GM18526 (cell line): ENCODE results near the gene EML4.

ENCODE experiments used
- POLR2A ChIP-seq: IDR thresholded peaks from 3 replicates; pipeline ENCODE4 v1.6.1; 2011; ENCODE audit not compliant: insufficient read length; ENCODE audit errors: extremely low read depth

EML4 gene

DNA sequence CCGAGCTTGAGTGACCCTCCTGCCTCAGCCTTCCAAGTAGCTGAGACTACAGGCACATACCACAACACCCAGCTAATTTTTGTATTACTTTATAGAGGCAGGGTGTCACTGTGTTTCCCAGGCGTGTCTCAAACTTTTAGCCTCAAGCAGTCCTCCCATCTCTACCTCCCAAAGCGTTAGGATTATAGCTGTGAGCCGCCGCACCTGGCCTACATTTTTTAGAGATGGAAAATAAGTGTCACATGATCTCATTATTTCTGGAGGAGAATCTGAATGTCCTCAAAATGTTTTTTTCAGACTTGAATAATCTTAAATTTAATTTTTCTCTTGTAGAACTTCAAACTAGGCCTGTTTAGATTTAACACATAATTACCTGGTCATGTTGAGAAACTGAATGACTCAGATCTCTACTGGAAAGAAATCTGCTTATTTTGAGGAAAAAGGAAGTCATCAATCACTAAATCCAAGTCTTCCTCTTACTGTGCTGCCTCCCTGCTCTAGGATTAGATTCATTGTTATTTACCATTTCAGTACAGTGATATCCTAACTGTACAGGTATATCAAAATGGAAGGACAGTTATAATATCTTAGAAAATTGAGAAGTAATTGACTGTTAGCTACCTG is 99.5 kb downstream of the EML4 start:
- TF ChIP-seq POLR2A: no peak

- TF ChIP-seq POLR2A: no peak
These were observed 101.6 kb downstream of the EML4 start for GRCh38 chr2:42270757-42271156.

DNA sequence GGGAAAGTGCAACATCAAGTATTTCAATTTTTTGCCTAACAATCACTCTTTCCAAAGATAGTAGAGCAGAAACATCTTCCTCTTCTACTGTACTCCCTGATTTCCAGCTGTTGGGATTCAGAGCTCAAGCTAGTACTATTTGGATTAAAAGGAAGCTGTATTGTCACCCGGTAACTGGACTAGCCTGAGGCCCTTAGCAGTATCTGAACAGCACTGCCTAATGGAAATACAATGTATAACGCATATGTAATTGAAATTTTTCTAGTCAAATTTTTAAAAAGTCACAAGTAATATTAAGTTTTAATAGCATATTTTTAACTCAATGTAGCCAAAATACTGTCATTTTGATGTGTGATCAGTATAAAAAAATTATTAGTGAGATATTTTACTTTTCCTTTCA is 105.7 kb downstream of the EML4 start:
- no peak for TF ChIP-seq POLR2A

GRCh38 chr2:42281416-42282081 is 112.4 kb downstream of the EML4 start:
- TF ChIP-seq POLR2A: no peak

DNA sequence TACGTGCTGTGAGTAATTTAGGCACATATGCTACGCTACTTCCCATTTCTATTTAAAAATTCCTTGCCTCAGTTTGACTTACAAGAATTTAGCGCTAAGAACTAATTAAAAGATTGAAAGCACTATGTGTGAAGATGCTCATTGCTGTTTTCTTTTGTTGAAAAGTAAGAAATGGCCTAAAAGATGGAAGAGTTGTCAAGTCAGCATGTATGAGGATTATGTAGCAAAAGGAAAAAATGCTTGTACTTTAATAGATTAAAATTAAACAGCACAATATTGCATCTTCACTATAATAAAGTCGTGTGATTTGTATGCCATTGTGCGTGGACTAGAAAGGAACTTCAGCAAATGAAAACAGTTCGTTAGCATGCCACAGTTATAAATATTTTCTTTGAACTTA is 114.9 kb downstream of the EML4 start:
- no peak for TF ChIP-seq POLR2A

DNA sequence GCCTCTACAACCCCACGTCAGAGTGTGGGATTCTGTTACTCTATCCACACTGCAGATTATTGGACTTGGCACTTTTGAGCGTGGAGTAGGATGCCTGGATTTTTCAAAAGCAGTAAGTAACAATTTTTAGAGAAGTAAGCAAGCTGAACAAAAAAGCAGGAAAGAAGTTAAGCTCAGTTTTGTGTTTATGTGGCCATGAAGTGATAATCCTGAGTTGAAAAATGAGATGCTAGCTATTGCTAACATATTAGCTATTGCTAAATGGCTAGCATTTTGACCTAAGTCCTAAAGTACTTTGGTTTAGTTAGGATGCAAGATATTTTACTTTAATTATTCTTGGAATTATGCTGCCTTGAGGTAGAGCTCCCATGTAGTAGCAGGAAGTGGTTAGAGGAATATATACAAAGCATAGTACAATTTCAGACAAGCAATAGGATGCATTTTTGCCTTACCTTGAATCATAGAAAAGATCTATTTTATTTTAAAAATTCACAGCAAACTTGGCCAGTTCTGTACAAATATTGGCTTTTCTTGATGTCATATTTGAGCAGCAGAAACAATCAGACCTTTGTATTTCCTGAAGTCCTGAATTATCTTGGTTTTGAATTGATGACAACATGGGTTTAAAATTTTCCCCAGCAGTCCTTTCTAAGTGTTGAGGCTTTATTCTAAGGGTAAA is 117.3 kb downstream of the EML4 start:
- TF ChIP-seq POLR2A: no peak

- no peak for TF ChIP-seq POLR2A
These were observed 119.7 kb downstream of the EML4 start for GRCh38 chr2:42288811-42289210.

DNA sequence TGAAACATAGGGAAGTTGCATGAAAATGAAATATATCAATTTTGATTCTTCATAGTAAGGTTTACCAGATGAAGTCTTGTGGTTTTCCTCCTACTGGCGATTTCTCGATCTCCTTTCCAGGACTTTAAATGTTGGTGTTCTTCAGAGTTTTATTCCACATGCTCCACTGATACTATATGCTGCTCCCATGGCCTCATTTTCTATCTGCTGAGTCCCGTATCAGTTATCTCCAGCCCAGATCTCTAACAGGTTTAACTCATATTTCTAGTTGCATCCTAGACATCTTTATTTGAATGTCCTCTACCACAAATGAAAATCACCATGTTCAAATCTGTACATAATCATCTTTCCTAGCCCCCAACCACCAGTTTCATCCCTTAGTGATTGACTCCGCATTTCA is 120.1 kb downstream of the EML4 start:
- TF ChIP-seq POLR2A: no peak

DNA sequence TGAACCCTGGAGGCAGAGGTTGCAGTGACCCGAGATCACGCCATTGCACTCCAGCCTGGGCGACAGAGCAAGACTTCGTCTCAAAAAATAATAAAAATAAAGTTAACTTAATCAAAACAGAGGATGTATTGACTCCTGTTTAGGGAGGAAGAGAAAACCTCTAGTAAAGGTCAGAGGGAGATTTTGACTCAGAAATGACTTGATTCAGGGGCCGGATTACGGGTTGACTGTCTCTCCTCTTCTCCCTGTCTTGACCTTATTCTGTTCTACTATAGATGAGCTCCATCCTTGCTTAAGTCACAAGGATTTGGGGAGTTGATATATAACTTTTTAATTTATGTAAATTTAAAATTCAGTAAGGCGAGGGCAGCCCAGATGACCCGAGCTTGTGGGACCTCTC is 120.9 kb downstream of the EML4 start:
- TF ChIP-seq POLR2A: no peak

- no peak for TF ChIP-seq POLR2A
These were observed 123.9 kb downstream of the EML4 start for GRCh38 chr2:42293019-42293418.

- no peak for TF ChIP-seq POLR2A
These were observed 127.1 kb downstream of the EML4 start for GRCh38 chr2:42296226-42296625.

DNA sequence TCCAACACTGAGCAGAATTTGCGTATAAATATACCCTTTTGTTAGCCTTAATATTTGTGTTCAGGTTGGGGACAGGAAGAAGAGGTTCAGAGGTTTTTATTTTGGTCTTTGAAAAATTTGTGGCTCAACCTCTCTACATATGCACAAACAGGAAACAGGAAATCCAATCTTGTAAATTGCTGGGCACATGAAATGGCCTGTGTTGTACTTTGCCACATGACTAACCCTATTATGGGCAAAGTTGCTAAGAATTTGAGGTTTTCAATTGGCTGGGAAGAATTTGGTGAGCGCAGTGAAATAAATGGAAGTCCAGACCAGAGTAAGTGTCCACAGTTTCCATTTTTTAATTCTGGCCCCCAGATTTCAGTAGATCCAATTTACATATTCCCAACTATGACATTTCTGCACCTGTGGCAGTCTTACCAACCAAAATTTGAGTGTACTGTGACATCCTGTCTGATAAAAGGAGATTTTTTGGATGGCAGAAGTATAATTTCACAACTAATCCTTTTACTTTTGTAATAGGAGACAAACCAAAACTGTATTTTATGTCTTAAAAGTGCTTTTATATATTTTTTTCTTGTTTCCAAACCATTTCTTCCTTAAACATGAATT is 128.3 kb downstream of the EML4 start:
- no peak for TF ChIP-seq POLR2A

- TF ChIP-seq POLR2A: no peak
These were observed 129.0 kb downstream of the EML4 start for GRCh38 chr2:42298132-42298531.

GRCh38 chr2:42298996-42299754 is 130.0 kb downstream of the EML4 start:
- no peak for TF ChIP-seq POLR2A

DNA sequence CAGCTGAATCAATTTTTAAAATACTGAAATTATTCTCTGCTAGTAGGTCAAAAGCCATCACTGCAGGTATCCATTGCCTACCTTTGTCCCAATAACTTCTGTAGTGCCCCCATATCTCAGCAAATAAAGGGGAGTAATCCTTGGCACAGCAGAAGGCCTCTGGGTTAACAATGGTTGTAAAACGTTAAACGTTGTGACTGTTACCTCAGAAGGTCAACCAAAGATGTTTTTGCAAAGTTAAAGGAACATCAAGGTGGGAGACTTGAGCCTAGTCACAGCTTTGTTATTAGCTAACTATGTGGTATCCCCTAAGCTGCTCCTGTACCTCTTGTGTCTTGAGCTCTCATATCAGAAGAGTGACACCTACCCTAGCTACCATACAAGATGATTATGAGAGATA is 131.4 kb downstream of the EML4 start:
- no peak for TF ChIP-seq POLR2A
